IMR-90 (cell line): ENCODE data around the gene FOXP1. TPM values are rescaled to one million over a fixed set of nuclear protein-coding genes. Genes with fewer than 3 reads are reported as not detected.

Source experiments
- ATAC-seq: fragments of 200-7000 bp; cut with Tn5 transposase; 2 replicates; pipeline ENCODE4 v1.9.1; 2020; ENCODE audit warnings: low read depth, mild to moderate bottlenecking, moderate library complexity
- BruUV-seq: library from RNA; stranded (reverse); fragments of 400-500 nt; replicated peaks from 2 replicates; lab custom pipeline; 2021; lab: Mats Ljungman, UMichigan
- CTCF ChIA-PET: fragments of 300-600 bp; formaldehyde crosslinking; extraction: SDS; loops from one replicate; lab custom pipeline; 2021; ENCODE audit warnings: antibody characterized with exemption; lab: Yijun Ruan, JAX
- POLR2A ChIA-PET: fragments of 300-600 bp; sonication (Branson Sonifier 250); formaldehyde crosslinking; loops from one replicate; lab custom pipeline; 2022; ENCODE audit warnings: antibody characterized with exemption; ENCODE audit not compliant: unreplicated experiment; lab: Charles Lee
- DNase-seq: peaks from one replicate; pipeline ENCODE4 v3.0.0; 2013
- H2AFZ ChIP-seq: replicated peaks from 2 replicates; pipeline ENCODE3; 2013; ENCODE audit warnings: low read length, mild to moderate bottlenecking; ENCODE audit not compliant: poor library complexity
- H2AK5ac ChIP-seq: 2 replicates; pipeline ENCODE4 v1.6.1; 2013; ENCODE audit warnings: low read depth, low read length, inconsistent platforms
- H2AK9ac ChIP-seq: replicated peaks from 2 replicates; pipeline ENCODE3; 2013; ENCODE audit warnings: mild to moderate bottlenecking, low read depth, low read length, moderate library complexity; ENCODE audit not compliant: poor library complexity
- H2BK120ac ChIP-seq: 2 replicates; pipeline ENCODE4 v1.6.1; 2013; ENCODE audit warnings: low read depth, low read length, inconsistent platforms
- H2BK15ac ChIP-seq: 3 replicates; pipeline ENCODE4 v1.6.1; 2013; ENCODE audit warnings: low read depth, low read length, inconsistent platforms
- H2BK20ac ChIP-seq: 2 replicates; pipeline ENCODE4 v1.6.1; 2013; ENCODE audit warnings: low read depth, mild to moderate bottlenecking, inconsistent platforms, low read length, moderate library complexity
- H2BK5ac ChIP-seq: 2 replicates; pipeline ENCODE4 v1.6.1; 2013; ENCODE audit warnings: mild to moderate bottlenecking, low read depth, low read length, inconsistent platforms; ENCODE audit not compliant: poor library complexity, severe bottlenecking
- H3K14ac ChIP-seq: replicated peaks from 2 replicates; pipeline ENCODE4 v1.6.1; 2013; ENCODE audit warnings: low read depth, low read length, inconsistent platforms
- H3K18ac ChIP-seq: 2 replicates; pipeline ENCODE4 v1.6.1; 2013; ENCODE audit warnings: low read depth, low read length, control low read depth
- H3K23ac ChIP-seq: 2 replicates; pipeline ENCODE4 v1.6.1; 2013; ENCODE audit warnings: low read depth, low read length, inconsistent platforms
- H3K27ac ChIP-seq: 2 replicates; pipeline ENCODE4 v1.5.1; 2013; ENCODE audit warnings: mild to moderate bottlenecking, control low read depth, low read length; ENCODE audit not compliant: insufficient read depth
- H3K27me3 ChIP-seq: 2 replicates; pipeline ENCODE4 v1.6.1; 2013; ENCODE audit warnings: low read length; ENCODE audit not compliant: control insufficient read depth, insufficient read depth
- H3K36me3 ChIP-seq: 2 replicates; pipeline ENCODE4 v1.6.1; 2013; ENCODE audit warnings: low read length, mixed read lengths; ENCODE audit not compliant: control insufficient read depth, insufficient read depth
- H3K4ac ChIP-seq: 2 replicates; pipeline ENCODE4 v1.6.1; 2013; ENCODE audit warnings: low read depth, low read length, inconsistent platforms
- H3K4me1 ChIP-seq: 2 replicates; pipeline ENCODE4 v1.6.1; 2013; ENCODE audit warnings: low read length, mixed read lengths; ENCODE audit not compliant: control insufficient read depth, insufficient read depth
- H3K4me2 ChIP-seq: 2 replicates; pipeline ENCODE4 v1.6.1; 2013; ENCODE audit warnings: low read depth, mild to moderate bottlenecking, control low read depth, low read length, moderate library complexity
- H3K4me3 ChIP-seq: 2 replicates; pipeline ENCODE4 v1.5.1; 2013; ENCODE audit warnings: low read depth, mild to moderate bottlenecking, control low read depth, low read length, moderate library complexity; ENCODE audit not compliant: insufficient read depth
- H3K56ac ChIP-seq: 2 replicates; pipeline ENCODE4 v1.6.1; 2013; ENCODE audit warnings: low read length, inconsistent platforms; ENCODE audit not compliant: insufficient read depth; ENCODE audit errors: extremely low read depth
- H3K79me1 ChIP-seq, 2 experiments: 2 replicates each; pipeline ENCODE4 v1.6.1; 2013; ENCODE audit warnings: low read length in 2 of 2, inconsistent platforms in 1 of 2, low read depth in 1 of 2
- H3K9ac ChIP-seq: 2 replicates; pipeline ENCODE4 v1.6.1; 2013; ENCODE audit warnings: low read depth, low read length, control low read depth
- H3K9me1 ChIP-seq: 2 replicates; pipeline ENCODE4 v1.6.1; 2013; ENCODE audit warnings: low read length, inconsistent platforms; ENCODE audit not compliant: insufficient read depth
- H3K9me3 ChIP-seq: 2 replicates; pipeline ENCODE4 v1.6.1; 2013; ENCODE audit warnings: low read length; ENCODE audit not compliant: control insufficient read depth, insufficient read depth
- H4K20me1 ChIP-seq: 2 replicates; pipeline ENCODE4 v1.6.1; 2013; ENCODE audit warnings: low read length, inconsistent platforms; ENCODE audit not compliant: insufficient read depth
- H4K5ac ChIP-seq: 2 replicates; pipeline ENCODE4 v1.6.1; 2013; ENCODE audit warnings: mild to moderate bottlenecking, low read depth, low read length, control low read depth
- H4K8ac ChIP-seq, 2 experiments: 2 replicates each; pipeline ENCODE4 v1.6.1; 2013; ENCODE audit warnings: low read depth in 2 of 2, low read length in 2 of 2, control low read depth in 1 of 2, inconsistent platforms in 1 of 2
- H4K91ac ChIP-seq: 2 replicates; pipeline ENCODE4 v1.6.1; 2013; ENCODE audit warnings: low read depth, low read length, inconsistent platforms; ENCODE audit not compliant: insufficient read depth
- CEBPB ChIP-seq: IDR thresholded peaks from 2 replicates; pipeline ENCODE4 v1.6.1; 2012; ENCODE audit warnings: low read depth, low read length, improper control_type of control experiment
- CHD1 ChIP-seq: IDR thresholded peaks from 2 replicates; pipeline ENCODE4 v1.6.1; 2012; ENCODE audit warnings: low read depth, low read length, improper control_type of control experiment
- FOS ChIP-seq: fragments of 150-350 bp; IDR thresholded peaks from 2 replicates; pipeline ENCODE4 v1.6.1; 2016; ENCODE audit warnings: low read depth, low read length
- MAFK ChIP-seq: IDR thresholded peaks from 2 replicates; pipeline ENCODE4 v1.6.1; 2012; ENCODE audit warnings: low read depth, low read length, improper control_type of control experiment
- NFE2L2 ChIP-seq: fragments of 150-350 bp; IDR thresholded peaks from 2 replicates; pipeline ENCODE4 v1.6.1; 2016; ENCODE audit warnings: low read depth, mild to moderate bottlenecking, low read length
- POLR2A ChIP-seq: IDR thresholded peaks from 2 replicates; pipeline ENCODE4 v1.6.1; 2012; ENCODE audit warnings: mild to moderate bottlenecking, low read depth, low read length
- RFX5 ChIP-seq: IDR thresholded peaks from 2 replicates; pipeline ENCODE4 v1.8.0; 2012; ENCODE audit warnings: low read depth, mild to moderate bottlenecking, low read length, moderate library complexity
- SMC3 ChIP-seq: fragments of 150-350 bp; IDR thresholded peaks from 2 replicates; pipeline ENCODE4 v1.6.1; 2016; ENCODE audit warnings: low read depth, mild to moderate bottlenecking, antibody characterized with exemption, low read length, moderate library complexity
- WGBS, 2 experiments: methylation state at CpG; one replicate each; pipeline versions ENCODE4 v1.1.5 to v1.1.7; 2013; ENCODE audit warnings: missing lambda C conversion rate in 2 of 2; ENCODE audit not compliant: insufficient read length in 1 of 2; ENCODE audit errors: extremely low coverage in 2 of 2; 5-methylcytosine and 5-hydroxymethylcytosine counted together
- dilution Hi-C: fragments of 300-500 bp; cut with HindIII; formaldehyde crosslinking; loops from one replicate; pipeline ENCODE4 v1.14.3; 2018; ENCODE audit warnings: low sequenced_read_pairs; ENCODE audit not compliant: unreplicated experiment
- in situ Hi-C: fragments of 300-500 bp; cut with MboI; formaldehyde crosslinking; loops from 3 replicates; pipeline ENCODE4 v1.14.3; 2019; ENCODE audit warnings: low sequenced_read_pairs, inconsistent platforms, mixed read lengths
- intact Hi-C: fragments of 100-400 bp; cut with micrococcal nuclease; formaldehyde crosslinking; loops from 2 replicates; pipeline ENCODE4 v1.10.0; 2022
- polyA plus RNA-seq, 3 experiments: library from polyadenylated mRNA; depleted of rRNA; stranded (reverse); fragments of >200 nt; gene quantifications; 2 replicates each; pipeline ENCODE4 v1.2.3, GENCODE V29; 2012; ENCODE audit warnings: low replicate concordance in 1 of 3
- total RNA-seq: library from RNA; depleted of rRNA; stranded (reverse); fragments of >200 nt; gene quantifications from 2 replicates; pipeline ENCODE4 v1.2.3, GENCODE V29; 2012

Gene FOXP1
- total and polyA plus RNA-seq, 2 of the 4 experiments (the other 2 are of a cell fraction): 37.0 to 132 TPM

DNA sequence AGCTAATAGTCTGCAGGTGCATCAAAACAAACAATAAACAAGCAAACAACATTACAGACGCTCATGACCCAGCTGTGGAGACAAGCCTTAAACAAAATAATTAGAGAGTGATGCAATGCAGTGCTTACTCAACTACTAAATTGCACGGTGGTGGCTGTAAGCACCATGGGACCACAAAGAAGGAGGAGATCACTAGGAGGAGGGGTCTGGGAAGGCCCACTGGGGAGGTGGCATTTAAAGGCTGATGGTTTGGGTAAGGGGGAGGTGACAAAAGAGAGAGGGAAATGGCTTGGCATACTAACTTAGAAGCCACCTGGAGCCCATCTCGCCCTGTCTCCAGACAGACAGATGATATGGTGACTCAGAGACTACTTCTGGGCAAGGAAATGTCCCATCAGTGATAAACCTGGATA is 516.7 kb downstream of the FOXP1 start (continued):
- TF ChIP-seq FOS (peak; percentile 29; the same call in 1 of the 2 replicates), POLR2A (no peak), MAFK (no peak), NFE2L2 (no peak), RFX5 (no peak), SMC3 (no peak)

DNA sequence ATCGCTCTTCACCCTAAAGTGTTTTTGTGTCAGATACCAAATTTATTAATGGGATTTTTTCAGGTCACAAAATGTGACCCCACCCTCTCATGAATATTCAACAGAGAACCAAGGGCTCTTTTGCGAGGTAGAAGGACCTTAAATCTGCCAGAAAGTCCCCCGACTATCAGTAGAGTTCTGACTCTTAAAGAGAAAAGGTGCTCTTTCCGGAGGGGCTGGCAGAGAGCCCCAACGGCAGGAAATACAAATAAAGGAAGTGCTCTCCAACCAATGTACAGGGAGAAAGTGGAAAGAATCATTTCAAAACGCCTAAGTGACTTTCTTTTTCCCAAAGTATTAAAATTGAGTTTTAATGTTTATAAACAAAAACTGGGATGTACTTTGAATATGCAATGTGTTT is 517.2 kb downstream of the FOXP1 start:
- no peak for DNase-seq
- BruUV-seq: no TSS peak
- H3K79me1 ChIP-seq: peaks cover 10 to 77% of the 10 kb centered on the region in 2 experiments; a peak in 2 of 4 replicates
- peaks cover 13% of the 10 kb centered on the region for H3K4me1 ChIP-seq
- no peak for ATAC-seq
- H2BK20ac ChIP-seq: peak overlapping the region; percentile 83; the same call in 1 of the 2 replicates
- H3K4me3 ChIP-seq: no peak overlapping the region
- no peak overlapping the region for H3K56ac ChIP-seq
- H3K4me2 ChIP-seq: peak overlapping the region; percentile 52; the same call in 1 of the 2 replicates
- H2BK15ac ChIP-seq: 0 out of 3 replicates have a peak overlapping the region, but pooled peaks have one; percentile 34
- H3K4ac ChIP-seq: peak overlapping the region; percentile 75
- H3K9me3 ChIP-seq: no peaks in the 10 kb centered on the region
- intact Hi-C loops: loop anchor here (5.0 kb wide), 1 partner anchor 101 kb away; no protein-coding TSS in a partner anchor
- CTCF ChIA-PET: no interaction called here
- in situ Hi-C loops: no loop called here
- peak overlapping the region; percentile 65 for H4K91ac ChIP-seq
- peak overlapping the region; percentile 74; the same call in 1 of the 2 replicates for H2AK5ac ChIP-seq
- peak overlapping the region; percentile 87; the same call in 1 of the 2 replicates for H3K23ac ChIP-seq
- peaks cover 17% of the 10 kb centered on the region for H3K9me1 ChIP-seq
- TF ChIP-seq CHD1: no peak
- no peak for TF ChIP-seq CEBPB
- POLR2A ChIA-PET: no interaction called here
- peak overlapping the region; percentile 71 for H3K18ac ChIP-seq
- H4K8ac ChIP-seq: peak overlapping the region; percentile 25 to 48; a peak in 3 of 4 replicates
- no peaks in the 10 kb centered on the region for H3K27me3 ChIP-seq
- dilution Hi-C loops: no loop called here
- H2BK120ac ChIP-seq: peak overlapping the region; percentile 58
- no peak overlapping the region for H2AFZ ChIP-seq
- peaks cover 11% of the 10 kb centered on the region; the same call in 1 of the 2 replicates for H4K20me1 ChIP-seq
- no peaks in the 10 kb centered on the region for H3K36me3 ChIP-seq
- peak overlapping the region; percentile 36; the same call in 1 of the 2 replicates for H3K9ac ChIP-seq
- no CpG with 5 or more reads among the region's 6 CpGs for WGBS, 2 experiments
- peak overlapping the region; percentile 24; the same call in 1 of the 2 replicates for H4K5ac ChIP-seq
- H2AK9ac ChIP-seq: no peak overlapping the region
- peak overlapping the region; percentile 78 for H3K14ac ChIP-seq
- peak overlapping the region; percentile 72; the same call in 1 of the 2 replicates for H3K27ac ChIP-seq
- peak overlapping the region; percentile 70 for H2BK5ac ChIP-seq
